ENCODE results near the gene INSYN2B.

DNA sequence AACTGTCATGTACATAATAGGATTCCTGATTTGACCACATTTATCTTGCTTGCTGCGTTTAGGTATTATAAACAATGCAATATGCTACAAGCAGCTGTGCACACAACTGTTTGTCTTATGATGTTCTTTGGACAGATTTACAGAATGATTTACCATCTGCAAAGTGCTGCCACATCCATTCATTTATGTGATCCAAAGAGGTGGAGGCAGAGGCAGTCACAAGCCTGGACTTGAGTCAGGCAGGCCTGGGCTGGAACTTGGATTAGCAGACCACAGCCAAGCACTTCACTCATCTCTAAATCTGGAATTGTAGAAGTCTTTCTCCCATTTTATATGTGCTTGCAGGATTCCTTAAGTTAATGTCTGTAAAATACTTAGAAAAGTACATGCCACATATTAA lies 149.0 kb downstream of the INSYN2B start:
- TF ChIP-seq ELF1 (IDR thresholded peaks at IDR 0.05; ENCODE audit: borderline replicate concordance, low read depth) (no peak), SRF (IDR thresholded peaks at IDR 0.05; ENCODE audit: low read depth) (no peak), EZH2phosphoT487 (IDR thresholded peaks at IDR 0.05; ENCODE audit: borderline replicate concordance) (no peak)
- TF ChIP-seq, protein P1, sequence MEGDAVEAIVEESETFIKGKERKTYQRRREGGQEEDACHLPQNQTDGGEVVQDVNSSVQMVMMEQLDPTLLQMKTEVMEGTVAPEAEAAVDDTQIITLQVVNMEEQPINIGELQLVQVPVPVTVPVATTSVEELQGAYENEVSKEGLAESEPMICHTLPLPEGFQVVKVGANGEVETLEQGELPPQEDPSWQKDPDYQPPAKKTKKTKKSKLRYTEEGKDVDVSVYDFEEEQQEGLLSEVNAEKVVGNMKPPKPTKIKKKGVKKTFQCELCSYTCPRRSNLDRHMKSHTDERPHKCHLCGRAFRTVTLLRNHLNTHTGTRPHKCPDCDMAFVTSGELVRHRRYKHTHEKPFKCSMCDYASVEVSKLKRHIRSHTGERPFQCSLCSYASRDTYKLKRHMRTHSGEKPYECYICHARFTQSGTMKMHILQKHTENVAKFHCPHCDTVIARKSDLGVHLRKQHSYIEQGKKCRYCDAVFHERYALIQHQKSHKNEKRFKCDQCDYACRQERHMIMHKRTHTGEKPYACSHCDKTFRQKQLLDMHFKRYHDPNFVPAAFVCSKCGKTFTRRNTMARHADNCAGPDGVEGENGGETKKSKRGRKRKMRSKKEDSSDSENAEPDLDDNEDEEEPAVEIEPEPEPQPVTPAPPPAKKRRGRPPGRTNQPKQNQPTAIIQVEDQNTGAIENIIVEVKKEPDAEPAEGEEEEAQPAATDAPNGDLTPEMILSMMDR (IDR thresholded peaks at IDR 0.05 in 2 of 3, conservative IDR thresholded peaks at IDR 0.05 in 1 of 3; ENCODE audit: borderline replicate concordance in 1 of 3, insufficient read depth in 1 of 3, low read depth in 2 of 3, low read length in 2 of 3) = no peak
